ENCODE results near the gene SLC6A4. TPM values are rescaled to one million over a fixed set of nuclear protein-coding genes. Genes with fewer than 3 reads are reported as not detected.
A peak's percentile ranks its signal among the peaks of the same experiment; 100 is the strongest.
"Not testable (repeated sequence)": the region's sequence is repeated elsewhere in the genome, so short reads cannot be mapped to it uniquely, and the experiment has no call there.

Gene SLC6A4
- total RNA-seq, 1 donor from 2014 or later: not detected

GRCh38 chr17:30219833-30220232 is 15.7 kb downstream of the SLC6A4 start:
- DNase-seq (ENCODE audit: low spot score): no peak

- no peak for DNase-seq (ENCODE audit: low spot score)
These were observed 16.2 kb downstream of the SLC6A4 start for GRCh38 chr17:30219315-30219714.

- peak; percentile 67 for DNase-seq (ENCODE audit: low spot score)
These were observed 16.7 kb downstream of the SLC6A4 start for GRCh38 chr17:30218799-30219198.

GRCh38 chr17:30217746-30218245 is 17.7 kb downstream of the SLC6A4 start:
- peak; percentile 69 for DNase-seq (ENCODE audit: low spot score)

GRCh38 chr17:30217054-30217453 is 18.4 kb downstream of the SLC6A4 start:
- peak; percentile 30 for DNase-seq (ENCODE audit: low spot score)

GRCh38 chr17:30212750-30213149 is 22.7 kb downstream of the SLC6A4 start:
- peak; percentile 65 for DNase-seq (ENCODE audit: low spot score)

- DNase-seq (ENCODE audit: low spot score): peak; percentile 26
These were observed 24.1 kb downstream of the SLC6A4 start for GRCh38 chr17:30211371-30211770.

GRCh38 chr17:30210901-30211300 is 24.6 kb downstream of the SLC6A4 start:
- peak; percentile 83 for DNase-seq (ENCODE audit: low spot score)

GRCh38 chr17:30210366-30210765 is 25.1 kb downstream of the SLC6A4 start:
- peak; percentile 68 for DNase-seq (ENCODE audit: low spot score)

GRCh38 chr17:30209930-30210329 is 25.6 kb downstream of the SLC6A4 start:
- DNase-seq (ENCODE audit: low spot score): no peak

- no peak for DNase-seq (ENCODE audit: low spot score)
These were observed 27.3 kb downstream of the SLC6A4 start for GRCh38 chr17:30208214-30208613.

- DNase-seq (ENCODE audit: low spot score): peak; percentile 57
These were observed 27.8 kb downstream of the SLC6A4 start for GRCh38 chr17:30207655-30208054.

- peak; percentile 30 for DNase-seq (ENCODE audit: low spot score)
These were observed 32.0 kb downstream of the SLC6A4 start for GRCh38 chr17:30203471-30203981.

GRCh38 chr17:30200656-30201055 is 34.8 kb downstream of the SLC6A4 start:
- DNase-seq (ENCODE audit: low spot score): not testable (repeated sequence)

- no peak for DNase-seq (ENCODE audit: low spot score)
These were observed 35.4 kb downstream of the SLC6A4 start for GRCh38 chr17:30200106-30200505.

GRCh38 chr17:30199600-30199999 is 35.9 kb downstream of the SLC6A4 start:
- DNase-seq (ENCODE audit: low spot score): no peak

GRCh38 chr17:30197416-30197815 is 38.1 kb downstream of the SLC6A4 start:
- no peak for DNase-seq (ENCODE audit: low spot score)

GRCh38 chr17:30196504-30196903 is 39.0 kb downstream of the SLC6A4 start:
- no peak for DNase-seq (ENCODE audit: low spot score)

- no peak for DNase-seq (ENCODE audit: low spot score)
These were observed 44.4 kb downstream of the SLC6A4 start for GRCh38 chr17:30191072-30191471.

GRCh38 chr17:30188211-30188939 is 47.1 kb downstream of the SLC6A4 start:
- DNase-seq (ENCODE audit: low spot score): no peak

- DNase-seq (ENCODE audit: low spot score): no peak
These were observed 47.9 kb downstream of the SLC6A4 start for GRCh38 chr17:30187573-30187972.

- DNase-seq (ENCODE audit: low spot score): no peak
These were observed 48.7 kb downstream of the SLC6A4 start for GRCh38 chr17:30186761-30187160.

- no peak for DNase-seq (ENCODE audit: low spot score)
These were observed 58.6 kb downstream of the SLC6A4 start for GRCh38 chr17:30176855-30177254.

Data from mesenteric fat pad (tissue), 1 donor.